Epithelial cell of proximal tubule (primary cell): ENCODE data around the gene OSBPL10. TPM values are rescaled to one million over a fixed set of nuclear protein-coding genes. Genes with fewer than 3 reads are reported as not detected.

Experiments
- DNase-seq: peaks from one replicate; pipeline ENCODE4 v3.0.0-alpha.2; 2011; ENCODE audit warnings: low read depth
- H3K4me3 ChIP-seq: 2 replicates; pipeline ENCODE4 v1.5.1; 2011; ENCODE audit warnings: low read depth, mild to moderate bottlenecking, low read length
- CTCF ChIP-seq: conservative IDR thresholded peaks from 2 replicates; pipeline ENCODE4 v1.5.1; 2012; ENCODE audit warnings: low read depth, mild to moderate bottlenecking, low read length
- total RNA-seq: library from RNA; depleted of rRNA; stranded (reverse); fragments of >200 nt; gene quantifications from 2 replicates; pipeline ENCODE4 v1.2.3, GENCODE V29; 2015

Gene OSBPL10
- total RNA-seq, 1 donor from 2014 or later, result 17.5 TPM

DNA sequence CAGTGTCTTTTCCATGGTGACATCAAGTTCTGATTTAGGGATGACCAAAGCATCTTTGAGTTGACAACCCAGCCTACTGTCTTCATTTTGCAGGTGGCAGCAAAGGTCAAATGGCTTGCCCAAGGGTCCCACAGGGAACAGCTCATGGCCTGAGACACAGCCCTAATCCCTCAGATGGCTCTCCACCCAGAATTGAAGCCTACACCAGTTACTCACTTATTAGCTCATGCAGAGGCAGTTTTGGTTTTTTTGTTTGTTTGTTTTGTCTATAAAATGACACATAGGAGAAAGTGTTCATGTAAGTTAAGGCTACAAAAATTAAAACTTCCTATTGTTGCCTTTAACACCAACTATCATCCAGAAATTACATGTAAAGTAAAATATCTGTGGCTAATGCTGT lies 167.9 kb downstream of the OSBPL10 start:
- no peak for DNase-seq
- TF ChIP-seq CTCF, result no peak
- no peak overlapping the region for H3K4me3 ChIP-seq

DNA sequence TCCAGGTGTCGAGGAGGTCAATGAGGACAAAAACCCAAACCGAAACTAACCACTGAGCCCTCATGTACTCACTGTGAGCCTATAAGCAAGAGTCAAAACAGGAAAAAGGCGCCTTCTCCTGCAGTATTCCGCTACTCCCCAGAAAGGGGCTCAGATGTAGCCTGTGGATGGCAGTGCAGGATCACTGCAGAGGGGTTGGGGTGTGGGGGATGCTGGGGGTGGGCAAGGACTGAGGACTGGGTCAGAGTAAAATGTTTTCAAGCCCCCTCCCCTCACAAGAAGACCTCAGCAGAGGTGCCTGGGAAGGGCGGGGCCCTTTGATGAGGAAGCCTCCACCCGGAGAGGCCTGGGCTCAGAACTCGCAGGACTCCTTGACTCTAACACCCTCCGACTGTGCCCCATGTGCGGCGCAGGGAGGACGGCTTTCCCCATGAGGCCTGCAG lies 170.1 kb downstream of the OSBPL10 start:
- no peak for DNase-seq
- no peak overlapping the region for H3K4me3 ChIP-seq
- TF ChIP-seq CTCF, result no peak

DNA sequence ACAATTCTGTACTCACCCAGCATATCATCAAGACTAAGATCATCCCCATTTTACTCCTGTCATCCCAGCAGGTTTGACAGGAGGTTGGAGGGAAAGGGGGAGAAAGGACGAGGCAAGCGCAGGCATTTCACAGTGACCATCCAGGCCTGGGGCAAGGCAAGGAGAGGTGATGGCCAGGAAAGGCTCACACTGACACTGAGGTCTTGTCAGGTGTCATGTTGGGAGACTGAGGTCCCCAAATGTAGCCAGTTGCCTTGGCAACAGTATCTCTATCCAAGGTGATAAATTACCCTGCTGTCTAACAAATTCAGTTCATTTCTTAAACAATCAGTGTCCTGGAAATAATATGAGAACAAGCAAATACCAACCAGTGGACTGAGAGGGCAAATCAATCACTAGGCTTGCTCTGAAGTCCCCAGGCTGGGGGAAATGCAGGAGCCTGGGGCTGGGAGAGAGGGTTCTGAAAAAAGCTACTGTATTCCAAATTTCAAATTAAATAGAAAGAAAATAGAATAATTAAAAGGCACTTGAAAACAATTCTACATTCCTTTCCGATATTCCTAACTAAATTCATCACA lies 172.8 kb downstream of the OSBPL10 start:
- no peak for TF ChIP-seq CTCF
- H3K4me3 ChIP-seq, result no peak overlapping the region
- DNase-seq, result no peak

GRCh38 chr3:31804251-31805051 lies 176.6 kb downstream of the OSBPL10 start:
- no peak for TF ChIP-seq CTCF
- H3K4me3 ChIP-seq, result no peak overlapping the region
- DNase-seq, result no peak

DNA sequence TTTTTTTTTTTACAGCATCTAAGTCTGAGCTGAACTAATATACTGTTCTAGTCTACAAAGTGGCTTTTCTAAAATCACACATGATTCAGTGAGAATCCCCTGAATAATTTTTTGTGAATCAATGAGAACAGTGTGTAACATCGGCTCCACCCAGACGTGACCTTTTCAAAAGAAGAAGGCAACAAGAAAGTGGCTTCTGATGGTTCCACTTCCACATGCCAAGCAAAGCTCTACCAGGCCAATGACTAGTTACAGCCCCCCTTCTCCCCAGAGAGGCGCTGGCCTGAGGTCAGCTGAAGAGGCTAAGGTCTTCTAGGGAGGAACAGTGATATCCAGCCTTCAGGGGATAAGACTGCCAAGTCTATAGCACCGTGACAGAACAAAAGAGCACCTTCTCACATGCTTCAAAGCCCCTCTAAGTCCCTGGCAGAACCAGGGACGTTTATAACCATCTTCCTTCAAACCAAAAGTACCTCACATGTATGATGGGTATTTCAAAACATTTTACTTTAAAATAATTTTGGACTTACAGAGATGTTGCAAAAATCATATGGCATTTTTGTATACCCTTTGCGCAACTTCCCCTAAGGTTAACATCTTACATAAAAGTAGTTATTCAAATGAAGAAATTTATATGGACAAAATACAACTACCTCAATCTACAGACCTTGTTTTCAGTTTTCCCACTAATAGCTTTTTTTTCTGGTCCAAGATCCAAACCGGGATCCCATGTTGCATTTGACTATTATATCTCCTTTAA lies 177.9 kb downstream of the OSBPL10 start:
- H3K4me3 ChIP-seq, result no peak overlapping the region
- no peak for TF ChIP-seq CTCF
- DNase-seq, result no peak

GRCh38 chr3:31800436-31800835 lies 180.6 kb downstream of the OSBPL10 start:
- no peak for DNase-seq
- H3K4me3 ChIP-seq, result no peak overlapping the region
- TF ChIP-seq CTCF, result no peak
